HepG2 (cell line): ENCODE measurements around the gene IQCH. TPM values are rescaled to one million over a fixed set of nuclear protein-coding genes. Genes with fewer than 3 reads are reported as not detected.

Source experiments
- GATAD2A ChIP-seq: IDR thresholded peaks from 2 replicates; pipeline ENCODE4 v1.6.1; 2016
- HIVEP1 ChIP-seq: sonication (generic); formaldehyde crosslinking; IDR thresholded peaks from 2 replicates; pipeline ENCODE4 v1.4.0; 2020; ENCODE audit warnings: mild to moderate bottlenecking, missing genetic modification reagents
- HMGXB3 ChIP-seq: sonication (generic); formaldehyde crosslinking; IDR thresholded peaks from 2 replicates; pipeline ENCODE4 v1.4.0; 2020; ENCODE audit warnings: missing genetic modification reagents, borderline replicate concordance
- KDM4B ChIP-seq: sonication (generic); formaldehyde crosslinking; IDR thresholded peaks from 2 replicates; pipeline ENCODE4 v1.4.0; 2020; ENCODE audit warnings: missing genetic modification reagents
- MAF1 ChIP-seq: sonication (generic); formaldehyde crosslinking; IDR thresholded peaks from 2 replicates; pipeline ENCODE4 v1.5.0; 2020; ENCODE audit warnings: missing genetic modification reagents, borderline replicate concordance
- MAFG ChIP-seq: sonication (generic); formaldehyde crosslinking; IDR thresholded peaks from 2 replicates; pipeline ENCODE4 v1.5.1; 2020; ENCODE audit warnings: mild to moderate bottlenecking, missing genetic modification reagents
- PAXIP1 ChIP-seq: sonication (generic); formaldehyde crosslinking; conservative IDR thresholded peaks from 2 replicates; pipeline ENCODE4 v1.4.0; 2020; ENCODE audit warnings: mild to moderate bottlenecking, missing genetic modification reagents, moderate library complexity
- TEAD2 ChIP-seq: sonication (generic); formaldehyde crosslinking; IDR thresholded peaks from 2 replicates; pipeline ENCODE4 v1.9.0; 2021; ENCODE audit warnings: missing genetic modification reagents
- ZBTB3 ChIP-seq: sonication (generic); formaldehyde crosslinking; IDR thresholded peaks from 2 replicates; pipeline ENCODE4 v1.4.0; 2020; ENCODE audit warnings: low read depth, mild to moderate bottlenecking, moderate library complexity, missing genetic modification reagents, borderline replicate concordance
- ZNF20 ChIP-seq: sonication (generic); formaldehyde crosslinking; IDR thresholded peaks from 2 replicates; pipeline ENCODE4 v1.4.0; 2020; ENCODE audit warnings: mild to moderate bottlenecking, moderate library complexity, missing genetic modification reagents
- ZNF580 ChIP-seq: IDR thresholded peaks from 2 replicates; pipeline ENCODE4 v1.6.1; 2016; ENCODE audit warnings: low read depth, borderline replicate concordance
- ZNF850 ChIP-seq: sonication (generic); formaldehyde crosslinking; conservative IDR thresholded peaks from 2 replicates; pipeline ENCODE4 v1.9.0; 2021; ENCODE audit warnings: mild to moderate bottlenecking, missing genetic modification reagents
- polyA plus RNA-seq, 8 experiments: library from polyadenylated mRNA; depleted of rRNA in 3 of 8; stranded (reverse) in 7 of 8; unstranded in 1 of 8; fragments of >200 nt; fragmentation: Illumina TruSeq in 4 of 8; extraction: Trizol in 4 of 8; gene quantifications; 2 replicates each; pipeline versions ENCODE4 v1.2.1 to v1.2.3, GENCODE V29; 2011 to 2016; ENCODE audit warnings: low read depth in 4 of 8, missing spikeins in 1 of 8, mixed read lengths in 1 of 8; ENCODE audit not compliant: insufficient read depth in 1 of 8
- total RNA-seq, 5 experiments: library from RNA; depleted of rRNA; stranded (reverse); fragments of >200 nt; fragmentation: Illumina TruSeq; extraction: Trizol; gene quantifications; 2 replicates each; pipeline ENCODE4 v1.2.3, GENCODE V29; 2016; ENCODE audit warnings: low read depth in 1 of 5
- TF ChIP-seq, protein P1 (sequence below): sonication (generic); formaldehyde crosslinking; IDR thresholded peaks from 2 replicates; pipeline ENCODE4 v1.4.0; 2020; ENCODE audit warnings: low read depth, mild to moderate bottlenecking, missing genetic modification reagents
- TF ChIP-seq, protein P2 (sequence below): sonication (generic); formaldehyde crosslinking; IDR thresholded peaks from 2 replicates; pipeline ENCODE4 v1.8.0; 2022; ENCODE audit warnings: mild to moderate bottlenecking, missing genetic modification reagents, borderline replicate concordance
- TF ChIP-seq, protein P3 (sequence below): IDR thresholded peaks from 2 replicates; pipeline ENCODE4 v1.6.1; 2016; ENCODE audit warnings: missing compliant biosample characterization, missing genetic modification reagents, borderline replicate concordance

Gene IQCH
- total and polyA plus RNA-seq, 2 of the 13 experiments (the other 11 are each of a cell fraction or from before 2014, with no cell fraction given): 0.16 to 0.55 TPM

GRCh38 chr15:67254238-67255175, at the start of gene IQCH, which contains the start of gene AAGAB (continued):
- TF ChIP-seq HMGXB3 (CRISPR knock-in tag) (no peak), KDM4B (CRISPR knock-in tag) (no peak; the same call in 1 of the 2 replicates), ZBTB3 (CRISPR knock-in tag) (no peak), PAXIP1 (CRISPR knock-in tag) (0 out of 2 replicates have a peak, but pooled peaks have one; percentile 33), MAFG (CRISPR knock-in tag) (no peak), GATAD2A (CRISPR knock-in tag) (no peak), HIVEP1 (CRISPR knock-in tag) (peak; percentile 86), MAF1 (CRISPR knock-in tag) (0 out of 2 replicates have a peak, but pooled peaks have one; percentile 51), ZNF580 (CRISPR knock-in tag) (peak; percentile 96), ZNF20 (CRISPR knock-in tag) (no peak), TEAD2 (no peak), ZNF850 (CRISPR knock-in tag) (peak; percentile 79; the same call in 1 of the 2 replicates)
- TF ChIP-seq, protein P1, sequence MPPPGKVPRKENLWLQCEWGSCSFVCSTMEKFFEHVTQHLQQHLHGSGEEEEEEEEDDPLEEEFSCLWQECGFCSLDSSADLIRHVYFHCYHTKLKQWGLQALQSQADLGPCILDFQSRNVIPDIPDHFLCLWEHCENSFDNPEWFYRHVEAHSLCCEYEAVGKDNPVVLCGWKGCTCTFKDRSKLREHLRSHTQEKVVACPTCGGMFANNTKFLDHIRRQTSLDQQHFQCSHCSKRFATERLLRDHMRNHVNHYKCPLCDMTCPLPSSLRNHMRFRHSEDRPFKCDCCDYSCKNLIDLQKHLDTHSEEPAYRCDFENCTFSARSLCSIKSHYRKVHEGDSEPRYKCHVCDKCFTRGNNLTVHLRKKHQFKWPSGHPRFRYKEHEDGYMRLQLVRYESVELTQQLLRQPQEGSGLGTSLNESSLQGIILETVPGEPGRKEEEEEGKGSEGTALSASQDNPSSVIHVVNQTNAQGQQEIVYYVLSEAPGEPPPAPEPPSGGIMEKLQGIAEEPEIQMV (CRISPR knock-in tag): no peak
- TF ChIP-seq, protein P2, sequence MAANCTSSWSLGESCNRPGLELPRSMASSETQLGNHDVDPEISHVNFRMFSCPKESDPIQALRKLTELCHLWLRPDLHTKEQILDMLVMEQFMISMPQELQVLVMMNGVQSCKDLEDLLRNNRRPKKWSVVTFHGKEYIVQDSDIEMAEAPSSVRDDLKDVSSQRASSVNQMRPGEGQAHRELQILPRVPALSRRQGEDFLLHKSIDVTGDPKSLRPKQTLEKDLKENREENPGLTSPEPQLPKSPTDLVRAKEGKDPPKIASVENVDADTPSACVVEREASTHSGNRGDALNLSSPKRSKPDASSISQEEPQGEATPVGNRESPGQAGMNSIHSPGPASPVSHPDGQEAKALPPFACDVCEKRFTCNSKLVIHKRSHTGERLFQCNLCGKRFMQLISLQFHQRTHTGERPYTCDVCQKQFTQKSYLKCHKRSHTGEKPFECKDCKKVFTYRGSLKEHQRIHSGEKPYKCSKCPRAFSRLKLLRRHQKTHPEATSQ: no peak
- TF ChIP-seq, protein P3, sequence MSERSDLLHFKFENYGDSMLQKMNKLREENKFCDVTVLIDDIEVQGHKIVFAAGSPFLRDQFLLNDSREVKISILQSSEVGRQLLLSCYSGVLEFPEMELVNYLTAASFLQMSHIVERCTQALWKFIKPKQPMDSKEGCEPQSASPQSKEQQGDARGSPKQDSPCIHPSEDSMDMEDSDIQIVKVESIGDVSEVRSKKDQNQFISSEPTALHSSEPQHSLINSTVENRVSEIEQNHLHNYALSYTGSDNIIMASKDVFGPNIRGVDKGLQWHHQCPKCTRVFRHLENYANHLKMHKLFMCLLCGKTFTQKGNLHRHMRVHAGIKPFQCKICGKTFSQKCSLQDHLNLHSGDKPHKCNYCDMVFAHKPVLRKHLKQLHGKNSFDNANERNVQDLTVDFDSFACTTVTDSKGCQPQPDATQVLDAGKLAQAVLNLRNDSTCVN: peak; percentile 71; the same call in 1 of the 2 replicates
